GM19452 (cell line): ENCODE results near the gene MACROD2.

Experiments used
- ATAC-seq: cut with Tn5 transposase; IDR thresholded peaks from one replicate; pipeline ENCODE4 v1.9.1; 2021; ENCODE audit not compliant: unreplicated experiment

The MACROD2 gene

GRCh38 chr20:16098890-16099639 lies 2103.7 kb downstream of the MACROD2 start:
- no peak for ATAC-seq

GRCh38 chr20:16100111-16100510 lies 2104.8 kb downstream of the MACROD2 start:
- no peak for ATAC-seq

DNA sequence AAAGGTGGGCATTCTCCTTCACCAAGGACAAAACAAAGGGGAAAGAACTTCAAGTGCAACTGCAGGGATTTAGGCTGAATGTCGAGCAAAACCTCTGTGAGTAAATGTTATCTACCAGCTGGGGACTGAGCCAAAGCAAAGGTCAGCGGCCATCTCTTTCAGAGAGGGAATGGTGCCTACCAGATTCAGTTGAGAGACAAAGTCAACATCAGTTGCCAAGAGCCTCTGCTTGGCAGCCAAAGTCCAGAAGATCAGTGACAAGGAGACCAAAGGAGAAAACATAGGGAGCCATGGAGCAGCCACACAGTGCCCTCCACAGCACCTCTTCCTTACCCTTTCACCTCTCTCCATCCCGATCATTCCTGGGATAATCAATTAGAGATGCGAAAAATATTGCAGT lies 2105.5 kb downstream of the MACROD2 start:
- ATAC-seq, result no peak
